Esophagus muscularis mucosa (tissue), 4 donors: ENCODE results near the gene LHFPL6. TPM values are rescaled to one million over a fixed set of nuclear protein-coding genes. Genes with fewer than 3 reads are reported as not detected.

Source experiments
- DNase-seq: peaks from one replicate; pipeline ENCODE4 v3.0.0-alpha.2; 2017; ENCODE audit errors: extremely low spot score
- H3K27ac ChIP-seq, 4 donors: fragments of 200-600 bp; sonication (generic); replicated peaks in 1 of 4; 1 replicate in 3 of 4; 2 replicates in 1 of 4; pipeline ENCODE4 v1.5.1; 2016 to 2019; ENCODE audit warnings: mild to moderate bottlenecking in 1 of 4
- H3K27me3 ChIP-seq, 4 donors: fragments of 200-600 bp; sonication (generic); one replicate each; pipeline versions ENCODE4 v1.5.1 to v1.6.0; 2016 to 2019
- H3K36me3 ChIP-seq, 4 donors: fragments of 200-600 bp; sonication (generic); one replicate each; pipeline ENCODE4 v1.5.1; 2016 to 2019
- H3K4me1 ChIP-seq, 4 donors: fragments of 200-600 bp; sonication (generic); one replicate each; pipeline ENCODE4 v1.5.1; 2016 to 2019
- H3K4me3 ChIP-seq, 4 donors: fragments of 200-600 bp; sonication (generic); 1 replicate in 2 of 4; 2 replicates in 2 of 4; pipeline ENCODE4 v1.5.1; 2016 to 2019; ENCODE audit warnings: mild to moderate bottlenecking in 4 of 4, moderate library complexity in 1 of 4
- H3K9me3 ChIP-seq, 4 donors: fragments of 200-600 bp; sonication (generic); 1 replicate in 3 of 4; 2 replicates in 1 of 4; pipeline ENCODE4 v1.5.1; 2016 to 2019
- CTCF ChIP-seq, 3 experiments: fragments of 200-600 bp in 2 of 3; fragments of 450-650 bp in 1 of 3; sonication (generic) in 2 of 3; IDR thresholded peaks; one replicate each; pipeline ENCODE4 v1.5.1; 2017 to 2019; ENCODE audit warnings: antibody characterized with exemption in 3 of 3, mild to moderate bottlenecking in 2 of 3, moderate library complexity in 1 of 3
- EP300 ChIP-seq: sonication (generic); formaldehyde crosslinking; IDR thresholded peaks from one replicate; pipeline ENCODE4 v1.6.1; 2017; ENCODE audit warnings: antibody characterized with exemption
- POLR2A ChIP-seq: fragments of 450-650 bp; IDR thresholded peaks from one replicate; pipeline ENCODE4 v1.6.1; 2017; ENCODE audit warnings: antibody characterized with exemption, moderate library complexity, mild to moderate bottlenecking, low read depth
- POLR2AphosphoS5 ChIP-seq, 2 donors: sonication (generic); formaldehyde crosslinking; IDR thresholded peaks; one replicate each; pipeline ENCODE4 v1.6.1; 2017; ENCODE audit warnings: antibody characterized with exemption in 2 of 2
- WGBS: methylation state at CpG from one replicate; pipeline ENCODE4 v1.1.5; 2018; 5-methylcytosine and 5-hydroxymethylcytosine counted together
- intact Hi-C: fragments of 100-400 bp; cut with DNase I; formaldehyde crosslinking; loops from one replicate; pipeline ENCODE4 v1.15.1; 2023
- total RNA-seq, 4 donors: library from RNA; depleted of rRNA; stranded (reverse); fragments of >200 nt; gene quantifications; one replicate each; pipeline versions ENCODE4 v1.1.0 to v1.2.1, GENCODE V29; 2016

LHFPL6 gene
- total RNA-seq, 4 donors from 2014 or later, result 55.6 to 75.9 (median 72.0) TPM

GRCh38 chr13:39604756-39605155 lies 1.8 kb upstream of the LHFPL6 start:
- DNase-seq, result no peak
- peaks cover 23 to 38% (median 31%) of the 10 kb centered on the region in 4 donors for H3K4me1 ChIP-seq
- no peaks in the 10 kb centered on the region for H3K9me3 ChIP-seq
- H3K36me3 ChIP-seq, result no peaks in the 10 kb centered on the region
- WGBS, result 86% methylated on average over 5 of the region's 5 CpGs
- H3K4me3 ChIP-seq, result no peak overlapping the region
- no peaks in the 10 kb centered on the region for H3K27me3 ChIP-seq
- intact Hi-C loops, result loop anchor here (5.0 kb wide), 1 partner anchor 187 kb away; no protein-coding TSS in a partner anchor
- H3K27ac ChIP-seq, result no peak overlapping the region
- TF ChIP-seq POLR2AphosphoS5 (IDR thresholded peaks at IDR 0.05) (no peak), POLR2A (no peak), CTCF (IDR thresholded peaks at IDR 0.05) (no peak), EP300 (no peak)

GRCh38 chr13:39603424-39603947 lies 493 bp upstream of the LHFPL6 start:
- H3K4me3 ChIP-seq, result peak overlapping the region; percentile 76 to 95 (median 84)
- DNase-seq, result no peak
- 5% methylated on average over 11 of the region's 15 CpGs for WGBS
- no peaks in the 10 kb centered on the region for H3K9me3 ChIP-seq
- H3K4me1 ChIP-seq, result peaks cover 31 to 45% (median 44%) of the 10 kb centered on the region in 4 donors
- peak overlapping the region; percentile 88 to 94 (median 91) for H3K27ac ChIP-seq
- H3K27me3 ChIP-seq, result no peaks in the 10 kb centered on the region
- intact Hi-C loops, result loop anchor here (5.0 kb wide), 1 partner anchor 186 kb away; no protein-coding TSS in a partner anchor
- no peaks in the 10 kb centered on the region for H3K36me3 ChIP-seq
- TF ChIP-seq POLR2A (no peak), POLR2AphosphoS5 (IDR thresholded peaks at IDR 0.05) (no peak)

- TF ChIP-seq EP300 (no peak), POLR2A (no peak), CTCF (IDR thresholded peaks at IDR 0.05) (no peak), POLR2AphosphoS5 (IDR thresholded peaks at IDR 0.05) (no peak)
- Histone ChIP-seq H3K4me3 (peak overlapping the region; percentile 76 to 95 (median 84)), H3K9me3 (no peaks in the 10 kb centered on the region), H3K27me3 (no peaks in the 10 kb centered on the region), H3K27ac (peak overlapping the region; percentile 88 to 94 (median 91)), H3K36me3 (no peaks in the 10 kb centered on the region), H3K4me1 (peaks cover 43 to 57% (median 56%) of the 10 kb centered on the region in 4 donors)
- no peak for DNase-seq
- 0% methylated on average over 11 of the region's 11 CpGs for WGBS
- intact Hi-C loops, result loop anchor here (5.0 kb wide), 1 partner anchor 185 kb away; no protein-coding TSS in a partner anchor
Observed at GRCh38 chr13:39602277-39602613, 748 bp downstream of the LHFPL6 start.

GRCh38 chr13:39601636-39602035 lies 1.4 kb downstream of the LHFPL6 start:
- Histone ChIP-seq H3K27ac (peak overlapping the region in 2 of 4 donors; percentile 88 to 92), H3K27me3 (no peaks in the 10 kb centered on the region), H3K4me1 (peaks cover 48 to 63% (median 62%) of the 10 kb centered on the region in 4 donors), H3K4me3 (peak overlapping the region; percentile 76 to 95 (median 84)), H3K36me3 (no peaks in the 10 kb centered on the region), H3K9me3 (no peaks in the 10 kb centered on the region)
- no peak for DNase-seq
- no peak for TF ChIP-seq CTCF (IDR thresholded peaks at IDR 0.05)
- no peak for TF ChIP-seq POLR2A
- TF ChIP-seq EP300, result no peak
- no peak for TF ChIP-seq POLR2AphosphoS5 (IDR thresholded peaks at IDR 0.05)
- intact Hi-C loops, result loop anchor here (5.0 kb wide), 1 partner anchor 184 kb away; no protein-coding TSS in a partner anchor
- WGBS, result 58% methylated on average over 3 of the region's 3 CpGs

- H3K27ac ChIP-seq, result peak overlapping the region in 1 of 4 donors; percentile 27
- peak overlapping the region; percentile 76 to 95 (median 84) for H3K4me3 ChIP-seq
- WGBS, result 76% methylated on average over 9 of the region's 9 CpGs
- H3K36me3 ChIP-seq, result peaks cover 0 to under 1% (median 0%) of the 10 kb centered on the region in 4 donors
- intact Hi-C loops, result loop anchor here (5.0 kb wide), 1 partner anchor 183 kb away; no protein-coding TSS in a partner anchor
- no peaks in the 10 kb centered on the region for H3K9me3 ChIP-seq
- DNase-seq, result no peak
- TF ChIP-seq POLR2AphosphoS5 (IDR thresholded peaks at IDR 0.05) (no peak), EP300 (no peak), POLR2A (no peak)
- peaks cover 52 to 68% (median 65%) of the 10 kb centered on the region in 4 donors for H3K4me1 ChIP-seq
- H3K27me3 ChIP-seq, result no peaks in the 10 kb centered on the region
Observed at GRCh38 chr13:39600766-39601165, 2.2 kb downstream of the LHFPL6 start.
